ENCODE measurements around the gene ROGDI.

ROGDI gene

DNA sequence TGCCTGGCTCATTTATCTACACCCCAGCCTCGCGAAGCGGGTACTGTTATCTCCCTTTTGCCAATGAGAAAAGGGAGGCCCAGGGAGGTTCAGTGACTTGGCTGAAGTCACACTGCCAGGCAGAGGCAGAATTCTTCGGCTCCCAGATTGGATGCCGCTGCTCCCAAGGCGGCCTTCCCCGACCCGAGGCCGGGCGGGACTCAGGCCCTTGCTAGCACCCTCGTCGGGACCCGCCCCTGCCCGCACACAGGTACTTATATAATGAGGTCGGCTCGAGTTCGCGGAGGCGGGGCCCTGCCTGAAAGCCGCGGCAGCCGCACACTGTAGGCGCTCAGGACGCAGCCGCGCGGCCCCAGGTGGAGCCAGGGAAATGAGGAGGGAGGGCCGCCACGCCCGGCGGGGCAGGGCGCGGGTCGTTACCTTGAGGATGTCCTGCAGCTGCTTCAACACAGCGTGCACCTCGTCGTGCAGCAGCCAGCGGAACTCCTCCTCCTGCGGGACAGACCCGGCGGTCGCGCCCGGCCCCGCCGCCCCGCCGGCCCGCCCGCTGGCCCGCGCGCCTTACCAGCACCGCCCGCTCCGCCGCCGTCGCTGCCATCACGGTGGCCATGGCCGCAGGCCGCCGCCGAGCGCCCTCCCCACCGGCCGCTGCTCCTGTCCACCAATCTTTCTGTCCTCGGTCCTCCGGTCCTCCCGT lies at the start of gene ROGDI (continued):
- TF ChIP-seq, protein P1, sequence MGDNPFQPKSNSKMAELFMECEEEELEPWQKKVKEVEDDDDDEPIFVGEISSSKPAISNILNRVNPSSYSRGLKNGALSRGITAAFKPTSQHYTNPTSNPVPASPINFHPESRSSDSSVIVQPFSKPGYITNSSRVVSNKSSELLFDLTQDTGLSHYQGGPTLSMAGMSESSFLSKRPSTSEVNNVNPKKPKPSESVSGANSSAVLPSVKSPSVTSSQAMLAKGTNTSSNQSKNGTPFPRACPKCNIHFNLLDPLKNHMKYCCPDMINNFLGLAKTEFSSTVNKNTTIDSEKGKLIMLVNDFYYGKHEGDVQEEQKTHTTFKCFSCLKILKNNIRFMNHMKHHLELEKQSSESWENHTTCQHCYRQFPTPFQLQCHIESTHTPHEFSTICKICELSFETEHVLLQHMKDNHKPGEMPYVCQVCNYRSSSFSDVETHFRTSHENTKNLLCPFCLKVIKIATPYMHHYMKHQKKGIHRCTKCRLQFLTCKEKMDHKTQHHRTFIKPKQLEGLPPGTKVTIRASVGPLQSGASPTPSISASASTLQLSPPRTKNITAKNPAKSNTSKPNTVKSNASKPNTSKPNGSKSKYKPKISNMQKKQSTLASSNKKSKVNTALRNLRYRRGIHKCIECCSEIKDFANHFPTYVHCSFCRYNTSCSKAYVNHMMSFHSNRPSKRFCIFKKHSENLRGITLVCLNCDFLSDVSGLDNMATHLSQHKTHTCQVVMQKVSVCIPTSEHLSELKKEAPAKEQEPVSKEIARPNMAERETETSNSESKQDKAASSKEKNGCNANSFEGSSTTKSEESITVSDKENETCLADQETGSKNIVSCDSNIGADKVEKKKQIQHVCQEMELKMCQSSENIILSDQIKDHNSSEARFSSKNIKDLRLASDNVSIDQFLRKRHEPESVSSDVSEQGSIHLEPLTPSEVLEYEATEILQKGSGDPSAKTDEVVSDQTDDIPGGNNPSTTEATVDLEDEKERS (tag by site-specific recombination; IDR thresholded peaks at IDR 0.05), result no peak
- TF ChIP-seq RBAK (tag by site-specific recombination; IDR thresholded peaks at IDR 0.05) (no peak), ZNF544 (tag by site-specific recombination; IDR thresholded peaks at IDR 0.05) (no peak), ZBTB20 (tag by site-specific recombination; IDR thresholded peaks at IDR 0.05) (no peak; the same call in 1 of the 2 replicates), ZNF488 (tag by site-specific recombination; IDR thresholded peaks at IDR 0.05) (no peak), ZNF596 (tag by site-specific recombination; IDR thresholded peaks at IDR 0.05) (no peak), ZNF561 (tag by site-specific recombination; IDR thresholded peaks at IDR 0.05; ENCODE audit: borderline replicate concordance) (no peak), KLF8 (tag by site-specific recombination; IDR thresholded peaks at IDR 0.05) (no peak), ZNF202 (tag by site-specific recombination; IDR thresholded peaks at IDR 0.05; ENCODE audit: borderline replicate concordance) (no peak), MEIS1 (CRISPR knock-in tag; IDR thresholded peaks at IDR 0.05; ENCODE audit: borderline replicate concordance) (no peak), ZNF501 (tag by site-specific recombination; IDR thresholded peaks at IDR 0.05) (0 out of 2 replicates have a peak, but pooled peaks have one; percentile 45), ZNF660 (tag by site-specific recombination; IDR thresholded peaks at IDR 0.05) (0 out of 2 replicates have a peak, but pooled peaks have one; percentile 1), ZNF610 (tag by site-specific recombination; IDR thresholded peaks at IDR 0.05; ENCODE audit: borderline replicate concordance) (no peak), ZNF394 (tag by site-specific recombination; IDR thresholded peaks at IDR 0.05; ENCODE audit: borderline replicate concordance) (peak; percentile 51), ZNF658 (tag by site-specific recombination; IDR thresholded peaks at IDR 0.05) (no peak), CTCF (tag by site-specific recombination; IDR thresholded peaks at IDR 0.05) (no peak), ZBTB11 (tag by site-specific recombination; conservative IDR thresholded peaks at IDR 0.05; ENCODE audit: low read depth) (no peak), ZFP41 (tag by site-specific recombination; IDR thresholded peaks at IDR 0.05; ENCODE audit: borderline replicate concordance) (no peak), SP7 (tag by site-specific recombination; IDR thresholded peaks at IDR 0.05) (no peak; the same call in 1 of the 2 replicates)
- TF ChIP-seq, protein P2, sequence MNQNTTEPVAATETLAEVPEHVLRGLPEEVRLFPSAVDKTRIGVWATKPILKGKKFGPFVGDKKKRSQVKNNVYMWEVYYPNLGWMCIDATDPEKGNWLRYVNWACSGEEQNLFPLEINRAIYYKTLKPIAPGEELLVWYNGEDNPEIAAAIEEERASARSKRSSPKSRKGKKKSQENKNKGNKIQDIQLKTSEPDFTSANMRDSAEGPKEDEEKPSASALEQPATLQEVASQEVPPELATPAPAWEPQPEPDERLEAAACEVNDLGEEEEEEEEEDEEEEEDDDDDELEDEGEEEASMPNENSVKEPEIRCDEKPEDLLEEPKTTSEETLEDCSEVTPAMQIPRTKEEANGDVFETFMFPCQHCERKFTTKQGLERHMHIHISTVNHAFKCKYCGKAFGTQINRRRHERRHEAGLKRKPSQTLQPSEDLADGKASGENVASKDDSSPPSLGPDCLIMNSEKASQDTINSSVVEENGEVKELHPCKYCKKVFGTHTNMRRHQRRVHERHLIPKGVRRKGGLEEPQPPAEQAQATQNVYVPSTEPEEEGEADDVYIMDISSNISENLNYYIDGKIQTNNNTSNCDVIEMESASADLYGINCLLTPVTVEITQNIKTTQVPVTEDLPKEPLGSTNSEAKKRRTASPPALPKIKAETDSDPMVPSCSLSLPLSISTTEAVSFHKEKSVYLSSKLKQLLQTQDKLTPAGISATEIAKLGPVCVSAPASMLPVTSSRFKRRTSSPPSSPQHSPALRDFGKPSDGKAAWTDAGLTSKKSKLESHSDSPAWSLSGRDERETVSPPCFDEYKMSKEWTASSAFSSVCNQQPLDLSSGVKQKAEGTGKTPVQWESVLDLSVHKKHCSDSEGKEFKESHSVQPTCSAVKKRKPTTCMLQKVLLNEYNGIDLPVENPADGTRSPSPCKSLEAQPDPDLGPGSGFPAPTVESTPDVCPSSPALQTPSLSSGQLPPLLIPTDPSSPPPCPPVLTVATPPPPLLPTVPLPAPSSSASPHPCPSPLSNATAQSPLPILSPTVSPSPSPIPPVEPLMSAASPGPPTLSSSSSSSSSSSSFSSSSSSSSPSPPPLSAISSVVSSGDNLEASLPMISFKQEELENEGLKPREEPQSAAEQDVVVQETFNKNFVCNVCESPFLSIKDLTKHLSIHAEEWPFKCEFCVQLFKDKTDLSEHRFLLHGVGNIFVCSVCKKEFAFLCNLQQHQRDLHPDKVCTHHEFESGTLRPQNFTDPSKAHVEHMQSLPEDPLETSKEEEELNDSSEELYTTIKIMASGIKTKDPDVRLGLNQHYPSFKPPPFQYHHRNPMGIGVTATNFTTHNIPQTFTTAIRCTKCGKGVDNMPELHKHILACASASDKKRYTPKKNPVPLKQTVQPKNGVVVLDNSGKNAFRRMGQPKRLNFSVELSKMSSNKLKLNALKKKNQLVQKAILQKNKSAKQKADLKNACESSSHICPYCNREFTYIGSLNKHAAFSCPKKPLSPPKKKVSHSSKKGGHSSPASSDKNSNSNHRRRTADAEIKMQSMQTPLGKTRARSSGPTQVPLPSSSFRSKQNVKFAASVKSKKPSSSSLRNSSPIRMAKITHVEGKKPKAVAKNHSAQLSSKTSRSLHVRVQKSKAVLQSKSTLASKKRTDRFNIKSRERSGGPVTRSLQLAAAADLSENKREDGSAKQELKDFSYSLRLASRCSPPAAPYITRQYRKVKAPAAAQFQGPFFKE (tag by site-specific recombination; IDR thresholded peaks at IDR 0.05; ENCODE audit: borderline replicate concordance), result no peak
- TF ChIP-seq, protein P3, sequence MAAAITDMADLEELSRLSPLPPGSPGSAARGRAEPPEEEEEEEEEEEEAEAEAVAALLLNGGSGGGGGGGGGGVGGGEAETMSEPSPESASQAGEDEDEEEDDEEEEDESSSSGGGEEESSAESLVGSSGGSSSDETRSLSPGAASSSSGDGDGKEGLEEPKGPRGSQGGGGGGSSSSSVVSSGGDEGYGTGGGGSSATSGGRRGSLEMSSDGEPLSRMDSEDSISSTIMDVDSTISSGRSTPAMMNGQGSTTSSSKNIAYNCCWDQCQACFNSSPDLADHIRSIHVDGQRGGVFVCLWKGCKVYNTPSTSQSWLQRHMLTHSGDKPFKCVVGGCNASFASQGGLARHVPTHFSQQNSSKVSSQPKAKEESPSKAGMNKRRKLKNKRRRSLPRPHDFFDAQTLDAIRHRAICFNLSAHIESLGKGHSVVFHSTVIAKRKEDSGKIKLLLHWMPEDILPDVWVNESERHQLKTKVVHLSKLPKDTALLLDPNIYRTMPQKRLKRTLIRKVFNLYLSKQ (tag by site-specific recombination; IDR thresholded peaks at IDR 0.05; ENCODE audit: borderline replicate concordance), result no peak

Measured in HEK293 (cell line).